Measurements from ENCODE around the gene CNIH3. TPM values are rescaled to one million over a fixed set of nuclear protein-coding genes. Genes with fewer than 3 reads are reported as not detected.

CNIH3 gene
- polyA plus RNA-seq, 1 donor (not counting 4 experiments of a cell fraction or from before 2014, with no cell fraction given), result 0.81 TPM

GRCh38 chr1:224629965-224630364 lies 13.8 kb downstream of the CNIH3 start:
- no peak overlapping the region for H3K27ac ChIP-seq (ENCODE audit: control insufficient read depth, insufficient read depth, low read length)
- no peak overlapping the region for H2AFZ ChIP-seq (ENCODE audit: control insufficient read depth, low read length)
- no peaks in the 10 kb centered on the region for H3K79me2 ChIP-seq (ENCODE audit: control insufficient read depth, insufficient read depth, low read length)
- no peaks in the 10 kb centered on the region for H3K27me3 ChIP-seq (ENCODE audit: control insufficient read depth, extremely low read depth, insufficient read depth, low read length)
- no peak overlapping the region for H3K9ac ChIP-seq (ENCODE audit: control insufficient read depth, extremely low read depth, insufficient read depth, low read length)
- H3K4me3 ChIP-seq (ENCODE audit: control insufficient read depth in 2 of 3, extremely low read depth in 1 of 3, insufficient read depth in 2 of 3, low read depth in 1 of 3, low read length in 3 of 3), result no peak overlapping the region
- TF ChIP-seq CTCF (optimal IDR thresholded peaks at IDR 0.05 in 1 of 3, IDR thresholded peaks at IDR 0.05 in 1 of 3, conservative IDR thresholded peaks at IDR 0.05 in 1 of 3; ENCODE audit: extremely low read depth in 1 of 3, insufficient read depth in 2 of 3, low read length in 3 of 3) (no peak), EZH2 (IDR thresholded peaks at IDR 0.05; ENCODE audit: low read length) (no peak)
- dilution Hi-C loops (cut with MboI; ENCODE audit: extremely low pct_ligation_motif_present, low sequenced_read_pairs), result no loop called here
- no peaks in the 10 kb centered on the region for H3K9me1 ChIP-seq (ENCODE audit: control insufficient read depth, extremely low read depth, insufficient read depth, low read length)
- H4K20me1 ChIP-seq (ENCODE audit: control insufficient read depth, extremely low read depth, insufficient read depth, low read length), result no peaks in the 10 kb centered on the region
- no peak for DNase-seq (ENCODE audit: low read depth, low spot score)
- no peaks in the 10 kb centered on the region for H3K36me3 ChIP-seq (ENCODE audit: control insufficient read depth in 2 of 2, extremely low read depth in 1 of 2, insufficient read depth in 2 of 2, low read length in 2 of 2)
- H3K9me3 ChIP-seq (ENCODE audit: control insufficient read depth, low read depth, low read length), result no peaks in the 10 kb centered on the region
- FAIRE-seq, result no peak
- no peak overlapping the region for H3K4me2 ChIP-seq (ENCODE audit: control insufficient read depth, extremely low read depth, insufficient read depth, low read depth, low read length)
- no peaks in the 10 kb centered on the region for H3K4me1 ChIP-seq (ENCODE audit: control insufficient read depth, extremely low read depth, insufficient read depth, low read length)

GRCh38 chr1:224631462-224632115 lies 15.5 kb downstream of the CNIH3 start:
- dilution Hi-C loops (cut with MboI; ENCODE audit: extremely low pct_ligation_motif_present, low sequenced_read_pairs), result no loop called here
- DNase-seq (ENCODE audit: low read depth, low spot score) (no peak), FAIRE-seq (no peak)
- no peak overlapping the region for H3K9ac ChIP-seq (ENCODE audit: control insufficient read depth, extremely low read depth, insufficient read depth, low read length)
- no peaks in the 10 kb centered on the region for H3K79me2 ChIP-seq (ENCODE audit: control insufficient read depth, insufficient read depth, low read length)
- H3K27ac ChIP-seq (ENCODE audit: control insufficient read depth, insufficient read depth, low read length), result no peak overlapping the region
- H3K4me1 ChIP-seq (ENCODE audit: control insufficient read depth, extremely low read depth, insufficient read depth, low read length), result no peaks in the 10 kb centered on the region
- H3K9me1 ChIP-seq (ENCODE audit: control insufficient read depth, extremely low read depth, insufficient read depth, low read length), result no peaks in the 10 kb centered on the region
- H2AFZ ChIP-seq (ENCODE audit: control insufficient read depth, low read length), result no peak overlapping the region
- TF ChIP-seq CTCF (optimal IDR thresholded peaks at IDR 0.05 in 1 of 3, IDR thresholded peaks at IDR 0.05 in 1 of 3, conservative IDR thresholded peaks at IDR 0.05 in 1 of 3; ENCODE audit: extremely low read depth in 1 of 3, insufficient read depth in 2 of 3, low read length in 3 of 3), result no peak
- TF ChIP-seq EZH2 (IDR thresholded peaks at IDR 0.05; ENCODE audit: low read length), result no peak
- H3K4me2 ChIP-seq (ENCODE audit: control insufficient read depth, extremely low read depth, insufficient read depth, low read depth, low read length), result no peak overlapping the region
- no peaks in the 10 kb centered on the region for H3K36me3 ChIP-seq (ENCODE audit: control insufficient read depth in 2 of 2, extremely low read depth in 1 of 2, insufficient read depth in 2 of 2, low read length in 2 of 2)
- no peaks in the 10 kb centered on the region for H3K9me3 ChIP-seq (ENCODE audit: control insufficient read depth, low read depth, low read length)
- no peaks in the 10 kb centered on the region for H3K27me3 ChIP-seq (ENCODE audit: control insufficient read depth, extremely low read depth, insufficient read depth, low read length)
- no peaks in the 10 kb centered on the region for H4K20me1 ChIP-seq (ENCODE audit: control insufficient read depth, extremely low read depth, insufficient read depth, low read length)
- no peak overlapping the region for H3K4me3 ChIP-seq (ENCODE audit: control insufficient read depth in 2 of 3, extremely low read depth in 1 of 3, insufficient read depth in 2 of 3, low read depth in 1 of 3, low read length in 3 of 3)

Data from keratinocyte (primary cell).